ENCODE data around the gene AUTS2.

DNA sequence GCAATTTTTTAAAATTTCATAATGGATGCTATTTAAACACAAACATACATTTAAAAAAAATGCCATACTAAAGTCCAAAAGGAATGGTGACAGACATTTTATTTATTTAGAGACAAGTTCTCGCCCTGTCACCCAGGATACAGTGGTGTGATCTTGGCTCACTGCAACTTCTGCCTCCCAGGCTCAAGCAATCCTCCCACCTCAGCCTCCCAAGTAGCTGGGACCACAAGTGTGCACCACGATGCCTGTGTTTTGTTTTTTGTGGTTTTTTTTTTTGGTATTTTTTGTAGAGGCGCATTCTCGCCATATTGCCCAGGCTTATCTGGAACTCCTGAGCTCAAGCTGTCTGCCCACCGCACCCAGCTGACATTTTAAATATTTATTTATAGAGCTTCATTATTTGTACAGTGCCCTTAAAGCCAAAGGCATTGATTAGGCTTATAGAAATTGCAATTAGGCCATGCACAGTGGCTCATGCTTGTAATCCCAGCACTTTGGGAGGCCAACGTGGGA lies 703.5 kb downstream of the AUTS2 start:
- TF ChIP-seq, protein P1, sequence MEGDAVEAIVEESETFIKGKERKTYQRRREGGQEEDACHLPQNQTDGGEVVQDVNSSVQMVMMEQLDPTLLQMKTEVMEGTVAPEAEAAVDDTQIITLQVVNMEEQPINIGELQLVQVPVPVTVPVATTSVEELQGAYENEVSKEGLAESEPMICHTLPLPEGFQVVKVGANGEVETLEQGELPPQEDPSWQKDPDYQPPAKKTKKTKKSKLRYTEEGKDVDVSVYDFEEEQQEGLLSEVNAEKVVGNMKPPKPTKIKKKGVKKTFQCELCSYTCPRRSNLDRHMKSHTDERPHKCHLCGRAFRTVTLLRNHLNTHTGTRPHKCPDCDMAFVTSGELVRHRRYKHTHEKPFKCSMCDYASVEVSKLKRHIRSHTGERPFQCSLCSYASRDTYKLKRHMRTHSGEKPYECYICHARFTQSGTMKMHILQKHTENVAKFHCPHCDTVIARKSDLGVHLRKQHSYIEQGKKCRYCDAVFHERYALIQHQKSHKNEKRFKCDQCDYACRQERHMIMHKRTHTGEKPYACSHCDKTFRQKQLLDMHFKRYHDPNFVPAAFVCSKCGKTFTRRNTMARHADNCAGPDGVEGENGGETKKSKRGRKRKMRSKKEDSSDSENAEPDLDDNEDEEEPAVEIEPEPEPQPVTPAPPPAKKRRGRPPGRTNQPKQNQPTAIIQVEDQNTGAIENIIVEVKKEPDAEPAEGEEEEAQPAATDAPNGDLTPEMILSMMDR (IDR thresholded peaks at IDR 0.05): no peak
- TF ChIP-seq POLR2A (IDR thresholded peaks at IDR 0.05): no peak

Data from vagina (tissue), 2 donors.